HG03103 (cell line): ENCODE results near the gene SELPLG.

Source experiments
- ATAC-seq: cut with Tn5 transposase; IDR thresholded peaks from one replicate; pipeline ENCODE4 v1.9.1; 2021; ENCODE audit warnings: low read depth; ENCODE audit not compliant: unreplicated experiment

SELPLG gene

DNA sequence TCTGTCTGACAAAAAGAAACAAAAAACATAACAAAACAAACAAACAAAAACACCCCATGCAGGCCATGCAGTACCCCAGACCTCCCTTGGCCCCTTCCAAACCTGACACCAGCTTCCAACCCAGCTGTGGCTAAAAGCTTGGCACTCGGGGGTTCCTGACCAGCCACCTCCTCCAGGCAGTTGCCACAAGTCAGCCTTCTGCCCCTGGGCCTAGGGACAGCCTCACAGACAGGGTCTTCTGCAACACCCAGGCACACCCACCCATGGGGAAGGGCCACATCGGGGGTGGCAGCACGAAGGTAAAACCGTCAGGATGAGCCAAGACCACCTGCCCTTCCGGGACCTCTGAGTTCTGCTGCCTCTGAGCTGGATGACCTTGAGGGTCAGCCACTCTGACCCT, 25.1 kb downstream of the SELPLG start:
- ATAC-seq = no peak

DNA sequence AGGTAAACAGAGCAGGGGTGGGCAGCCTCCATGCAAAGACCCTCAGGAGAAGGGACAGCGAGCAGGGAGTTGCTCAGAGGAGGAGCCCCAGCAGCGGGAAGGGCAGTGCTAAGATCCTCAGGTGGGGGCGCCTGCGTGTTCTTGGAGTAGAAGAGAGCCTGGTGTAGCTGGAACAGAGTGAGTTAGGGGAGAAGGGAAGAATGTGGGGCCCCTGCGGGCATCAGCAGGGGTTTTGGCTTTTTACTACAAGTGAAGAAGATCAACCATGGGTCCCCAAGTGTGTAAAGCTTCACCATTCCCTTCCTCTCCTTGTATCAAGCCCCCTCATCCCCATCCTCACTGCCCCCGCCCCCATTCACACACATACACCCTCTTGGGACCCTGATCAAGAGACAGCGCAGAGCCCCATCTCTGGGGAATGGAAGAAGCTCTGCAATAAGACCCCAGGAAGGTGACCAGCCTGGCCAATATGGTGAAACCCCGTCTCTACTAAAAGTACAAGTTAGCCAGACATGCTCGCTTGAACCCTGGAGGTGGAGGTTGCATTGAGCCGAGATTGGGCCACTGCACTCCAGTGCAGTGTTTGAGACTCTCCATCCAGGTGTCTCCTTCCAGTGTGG, 25.6 kb downstream of the SELPLG start:
- ATAC-seq = no peak

DNA sequence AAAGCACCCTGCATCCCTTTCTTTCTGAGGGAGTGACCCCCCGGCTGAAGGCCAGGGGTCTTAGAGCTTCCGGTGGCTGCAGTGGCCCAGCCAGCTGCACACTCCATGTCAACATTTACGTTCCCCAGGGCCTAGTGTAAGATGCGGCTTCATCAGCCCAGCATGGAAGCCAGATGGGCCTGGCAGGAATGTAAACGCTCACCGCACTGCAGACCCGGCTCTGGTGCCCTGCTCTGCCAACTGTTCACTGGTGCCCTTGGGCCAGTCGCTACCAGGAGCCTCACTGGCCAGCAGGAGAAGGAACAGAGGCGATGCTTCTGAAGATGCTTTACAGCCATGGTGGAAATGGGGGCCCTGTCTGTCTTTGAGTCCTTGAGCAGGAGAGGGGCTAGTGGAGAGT, 27.2 kb downstream of the SELPLG start:
- no peak for ATAC-seq

DNA sequence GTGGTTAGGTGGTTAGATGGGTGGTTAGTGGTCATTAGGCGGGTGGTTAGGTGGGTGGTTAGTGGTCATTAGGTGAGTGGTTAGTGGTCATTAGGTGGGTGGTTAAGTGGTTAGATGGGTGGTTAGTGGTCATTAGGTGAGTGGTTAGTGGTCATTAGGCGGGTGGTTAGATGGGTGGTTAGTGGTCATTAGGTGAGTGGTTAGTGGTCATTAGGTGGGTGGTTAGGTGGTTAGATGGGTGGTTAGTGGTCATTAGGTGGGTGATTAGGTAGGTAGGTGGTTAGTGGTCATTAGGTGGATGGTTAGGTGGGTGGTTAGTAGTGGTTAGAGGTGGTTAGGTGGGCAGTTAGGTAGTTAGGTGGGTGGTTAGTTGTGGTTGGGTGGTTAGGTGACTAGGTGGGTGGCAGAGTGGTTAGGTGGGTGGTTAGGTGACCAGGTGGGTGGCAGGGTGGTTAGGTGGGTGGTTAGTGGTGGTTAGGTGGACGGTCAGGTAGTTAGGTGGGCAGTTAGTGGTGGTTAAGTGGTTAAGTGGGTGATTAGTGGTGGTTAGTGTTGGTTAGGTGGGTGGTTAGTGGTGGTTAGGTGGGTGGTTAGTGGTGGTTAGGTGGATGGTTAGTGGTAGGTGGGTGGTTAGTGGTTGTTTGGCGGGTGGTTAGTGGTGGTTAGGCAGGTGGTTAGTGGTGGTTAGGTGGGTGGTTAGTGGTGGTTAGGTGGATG, 27.8 kb downstream of the SELPLG start:
- no peak for ATAC-seq

DNA sequence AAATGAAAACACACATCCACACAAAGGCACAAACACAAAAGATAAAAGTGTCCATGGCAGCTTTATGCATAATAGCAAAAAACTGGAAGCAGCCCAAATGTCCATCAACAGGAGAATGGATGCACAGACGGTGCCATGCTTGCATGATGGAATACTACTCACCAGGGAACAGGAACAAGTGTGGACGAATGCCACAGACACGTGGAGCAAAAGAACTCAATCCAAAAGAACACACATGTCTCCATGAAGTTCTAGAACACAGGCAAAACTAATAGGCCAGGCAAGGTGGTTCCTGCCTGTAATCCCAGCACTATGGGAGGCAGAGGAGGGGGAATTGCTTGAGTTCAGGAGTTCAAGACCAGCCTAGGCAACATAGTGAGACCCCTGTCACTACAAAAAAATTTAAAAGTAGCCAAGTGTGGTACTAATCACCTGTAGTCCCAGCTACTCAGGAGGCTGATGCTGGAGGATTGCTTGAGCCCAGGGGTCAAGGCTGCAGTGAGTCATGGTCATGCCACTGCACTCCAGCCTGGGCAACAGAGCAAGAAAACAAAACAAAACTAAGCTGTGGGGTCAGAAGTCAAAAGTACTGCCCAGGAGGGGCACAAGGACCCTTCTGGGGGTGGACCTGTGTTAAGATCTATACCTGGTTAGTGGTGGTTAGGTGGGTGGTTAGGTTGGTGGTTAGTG, 28.5 kb downstream of the SELPLG start:
- no peak for ATAC-seq

DNA sequence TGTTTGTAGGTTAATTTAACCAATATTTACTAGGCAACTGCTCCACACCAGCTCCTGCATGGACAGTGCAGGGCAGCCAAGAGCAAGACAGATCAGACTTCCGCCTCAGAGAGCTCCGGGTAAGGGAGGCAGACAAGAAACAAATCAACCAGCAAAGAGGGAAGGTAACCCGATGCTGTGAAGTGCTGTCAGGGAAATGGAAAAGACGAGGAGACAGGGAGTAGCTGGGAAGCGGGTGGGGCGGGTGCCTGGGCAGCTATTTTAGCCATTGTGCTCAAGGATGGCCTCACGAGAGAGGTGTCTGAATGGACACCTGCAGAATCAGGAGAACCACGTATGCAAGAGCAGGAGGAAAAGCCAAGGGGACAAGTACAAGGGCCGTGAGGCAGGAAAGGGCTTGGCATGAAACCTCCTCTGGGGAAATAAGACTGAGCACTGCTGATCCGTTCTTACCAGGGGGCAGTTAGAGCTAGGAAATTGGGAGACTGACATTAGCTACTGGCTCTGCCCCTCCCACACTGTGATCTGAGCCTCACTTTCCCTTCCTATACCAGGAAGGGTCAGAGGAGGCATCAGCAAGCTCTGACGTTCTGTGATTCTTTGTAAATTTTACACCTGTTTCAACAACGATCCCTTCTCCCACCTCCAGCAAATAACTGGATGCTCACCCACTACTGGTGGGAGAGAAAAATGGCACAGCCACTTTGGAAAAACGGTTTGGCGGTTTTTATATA, 29.3 kb downstream of the SELPLG start:
- no peak for ATAC-seq

DNA sequence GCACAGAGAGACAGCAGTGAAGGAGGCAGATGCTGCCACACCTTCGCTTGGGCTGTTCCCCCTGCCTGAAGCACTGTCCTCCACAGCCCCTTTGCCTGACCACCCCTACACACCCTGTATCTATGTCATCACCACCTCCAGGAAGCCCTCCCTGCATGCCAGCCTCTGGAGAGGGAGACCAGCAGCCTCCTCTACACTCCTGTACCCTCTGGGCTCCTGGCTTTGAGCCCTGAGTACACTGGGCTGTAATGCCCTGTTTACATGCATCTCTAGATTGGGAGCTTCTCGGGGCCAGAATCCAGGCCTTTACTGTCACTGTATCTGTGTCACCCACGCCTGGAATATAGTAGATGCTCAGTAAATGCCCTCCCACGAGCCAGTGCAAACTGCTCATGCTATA, 30.0 kb downstream of the SELPLG start:
- ATAC-seq = no peak

DNA sequence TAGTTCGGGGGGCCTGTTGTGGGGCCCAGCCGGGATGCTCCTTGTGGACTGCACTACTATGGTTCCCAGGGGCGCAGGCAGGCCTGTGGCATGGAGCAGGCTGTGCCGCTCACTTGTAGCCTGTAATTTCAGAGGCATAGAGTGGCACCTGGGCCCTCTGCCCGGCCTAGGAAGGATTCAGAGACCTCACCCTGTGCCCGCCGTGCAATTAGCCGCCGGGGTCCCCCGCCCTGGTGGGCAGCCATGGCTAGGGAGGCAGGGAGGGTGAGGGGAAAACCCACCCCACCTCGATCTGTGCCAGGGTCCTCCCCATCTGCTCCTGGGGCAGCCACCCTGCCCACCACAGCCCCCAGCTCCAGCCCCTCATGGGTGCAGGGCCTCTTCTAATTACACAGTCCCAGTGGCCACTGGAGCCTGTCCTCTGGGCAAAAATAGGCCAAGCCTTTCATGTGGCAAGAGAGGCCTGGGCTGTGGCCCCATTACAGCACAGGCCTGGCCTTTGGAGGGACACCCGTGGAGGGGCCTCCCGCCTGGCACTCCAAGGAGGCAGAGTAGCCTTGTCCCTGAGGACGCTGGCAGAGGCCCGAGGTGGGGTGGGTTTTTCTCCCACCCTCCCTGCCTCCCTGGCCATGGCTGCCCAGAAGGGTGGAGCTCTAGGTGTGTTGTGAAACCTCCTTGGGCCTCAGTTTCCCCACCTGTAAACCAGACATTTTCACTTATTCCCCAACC, 30.6 kb downstream of the SELPLG start:
- ATAC-seq = no peak

DNA sequence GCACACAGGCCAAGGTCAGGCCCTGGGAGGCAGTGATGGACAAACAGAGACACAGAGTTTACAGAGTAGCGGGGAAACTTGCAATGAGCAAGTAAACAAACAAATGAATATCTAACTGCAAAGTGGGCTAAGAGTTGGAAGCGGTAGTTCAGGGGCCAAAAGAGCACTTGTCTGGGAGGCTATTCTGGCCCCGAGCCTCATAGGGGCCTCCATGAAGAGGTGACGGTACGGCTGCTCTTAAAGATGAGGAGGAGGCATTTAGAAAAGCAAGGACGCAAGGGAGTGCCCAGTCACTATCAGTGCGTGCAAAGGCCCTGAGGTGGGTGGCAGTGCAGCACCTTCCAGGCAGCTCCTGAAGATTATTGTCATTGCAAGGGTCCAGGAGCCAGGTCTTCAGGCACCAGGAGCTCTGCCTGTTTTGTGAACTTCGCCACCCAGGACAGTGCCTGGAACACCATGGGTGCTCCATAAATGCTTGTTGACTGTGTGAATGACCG, 31.4 kb downstream of the SELPLG start:
- no peak for ATAC-seq

DNA sequence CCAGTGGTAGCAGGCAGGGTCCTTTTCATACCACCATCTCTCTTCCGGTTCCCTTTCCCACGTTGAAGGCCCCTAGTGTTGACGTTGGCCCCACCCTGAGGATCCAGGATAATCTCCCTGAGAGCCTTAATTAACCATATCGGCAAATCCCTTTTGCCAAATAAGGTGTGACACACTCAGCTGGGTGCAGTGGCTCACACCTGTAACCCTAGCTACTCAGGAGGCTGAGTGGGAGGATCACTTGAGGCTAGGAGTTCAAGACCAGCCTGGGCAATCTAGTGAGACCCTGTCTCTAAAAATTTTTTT, 33.0 kb downstream of the SELPLG start:
- no peak for ATAC-seq

DNA sequence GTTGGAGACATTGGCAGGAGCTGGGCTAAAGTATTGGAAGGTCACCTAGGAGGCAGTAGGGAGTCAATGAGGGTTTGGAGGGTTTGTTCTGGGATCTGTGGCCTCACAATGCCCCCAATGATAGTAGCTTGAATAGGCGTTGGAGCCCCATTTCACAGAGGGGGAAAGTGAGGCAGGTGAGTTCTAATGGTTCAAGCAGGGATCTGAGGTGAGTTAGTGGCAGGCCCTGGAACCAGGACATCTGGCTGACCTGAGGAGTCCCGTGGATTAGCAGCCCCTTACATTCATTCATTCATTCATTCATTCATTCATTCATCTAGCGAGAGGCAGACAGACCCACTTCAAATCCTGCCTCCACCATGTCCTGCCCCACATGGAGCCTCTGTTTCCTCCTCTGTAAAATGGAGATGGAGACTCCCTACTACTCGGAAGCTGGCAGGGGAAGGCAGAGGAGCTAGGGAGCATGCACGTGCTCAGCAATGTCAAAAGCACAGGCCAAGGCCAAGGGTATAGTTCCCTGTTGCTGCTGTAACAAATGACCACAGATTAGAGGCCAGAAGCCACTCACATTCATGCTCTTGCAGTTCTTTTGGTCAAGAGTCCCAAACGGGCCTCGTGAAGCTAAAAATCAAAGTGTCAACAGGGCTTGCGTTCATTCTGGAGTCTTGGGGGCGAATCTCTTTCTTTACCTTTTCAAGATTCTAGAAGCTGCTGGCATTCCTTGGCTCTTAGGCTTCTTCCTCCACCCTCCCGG, 33.6 kb downstream of the SELPLG start:
- ATAC-seq = no peak

DNA sequence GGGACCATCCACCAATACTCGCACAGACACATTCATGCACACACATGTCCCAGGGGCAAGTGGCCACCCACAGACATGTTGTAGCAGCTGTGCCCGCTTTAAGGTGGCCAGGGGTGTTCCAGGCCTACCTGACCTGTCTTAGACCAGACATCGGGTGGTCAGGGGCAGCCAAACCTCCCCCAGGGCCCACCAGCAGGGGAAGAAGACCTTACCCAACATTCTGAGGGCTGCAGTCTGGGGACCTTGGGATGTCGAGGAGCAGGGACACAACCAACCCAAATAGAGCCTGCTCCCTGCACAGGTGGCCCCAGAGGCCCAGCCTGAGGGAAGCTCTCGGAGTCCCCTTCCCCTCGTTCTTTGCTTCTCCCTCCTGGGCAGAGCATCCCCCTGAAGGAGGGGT, 34.2 kb downstream of the SELPLG start:
- no peak for ATAC-seq

DNA sequence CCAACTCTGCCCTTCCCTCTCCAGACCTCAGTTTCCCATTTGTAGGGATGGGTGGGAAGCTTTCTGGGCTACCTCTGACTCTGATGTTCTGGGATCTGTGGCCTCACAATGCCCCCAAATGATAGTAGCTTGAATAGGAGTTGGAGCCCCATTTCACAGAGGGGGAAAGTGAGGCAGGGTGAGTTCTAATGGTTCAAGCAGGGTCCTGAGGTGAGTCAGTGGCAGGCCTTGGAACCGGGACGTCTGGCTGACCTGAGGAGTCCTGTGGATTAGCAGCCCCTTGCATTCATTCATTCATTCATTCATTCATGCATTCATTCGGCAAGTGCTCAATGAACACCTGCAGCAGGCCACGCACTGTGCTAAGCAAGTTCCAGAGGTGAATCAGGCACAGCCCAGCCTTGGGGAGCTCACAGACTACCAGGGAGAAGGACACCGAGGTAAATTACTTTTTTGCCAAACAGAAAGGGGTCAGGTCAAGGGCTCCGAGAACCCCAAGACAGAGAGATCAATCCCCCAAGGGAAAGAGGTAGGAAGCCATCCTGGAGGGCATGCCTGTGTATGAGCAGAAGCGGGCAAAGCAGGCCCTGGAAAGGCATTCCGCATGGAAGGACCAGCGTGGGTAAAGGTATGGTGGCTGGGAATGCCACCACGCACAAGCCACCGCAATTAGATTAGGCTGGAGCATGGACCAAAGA, 35.0 kb downstream of the SELPLG start:
- no peak for ATAC-seq

DNA sequence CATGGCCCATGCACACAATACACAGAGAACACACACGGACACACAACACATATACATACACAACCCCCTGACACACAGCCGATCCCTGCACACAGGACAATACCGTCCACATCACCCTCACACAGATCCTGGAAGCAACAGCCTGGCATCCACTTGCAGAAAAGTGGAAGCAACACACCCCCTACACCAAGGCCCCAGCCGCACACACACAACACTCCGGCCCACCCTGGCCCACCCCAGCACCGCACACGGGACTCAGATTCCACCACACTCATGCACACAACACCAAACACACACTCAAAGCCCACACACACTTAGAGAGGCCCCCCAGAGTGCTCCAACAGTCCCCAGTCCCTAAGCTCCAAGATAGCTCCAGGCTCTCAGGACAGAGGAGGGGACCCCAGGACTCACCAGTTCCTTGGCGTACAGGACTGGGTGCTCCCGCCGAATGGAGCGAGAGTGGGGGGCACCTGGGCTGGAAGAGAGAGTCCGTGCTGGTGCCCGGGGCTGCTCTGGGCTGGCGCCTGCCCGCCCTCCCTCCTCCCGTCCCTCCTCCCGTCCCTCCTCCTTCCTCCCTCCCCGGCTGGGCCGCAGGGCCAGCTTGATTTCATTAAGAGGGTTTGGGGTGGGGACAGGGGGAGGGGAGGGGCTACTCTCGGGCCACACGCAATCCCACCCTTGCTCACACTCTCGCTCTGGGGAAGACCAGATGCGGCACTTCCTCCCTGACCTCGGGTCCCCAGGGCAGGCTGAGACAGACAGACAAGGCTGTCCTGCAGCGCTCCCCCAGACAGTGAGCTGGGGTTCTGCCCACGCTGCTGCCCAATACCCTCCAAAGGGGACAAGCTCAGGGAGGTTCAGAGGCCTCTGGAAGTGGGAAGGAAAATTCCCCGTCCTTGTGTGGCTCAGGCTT, 35.9 kb downstream of the SELPLG start, which contains the start of gene TMEM119:
Gene TMEM119, minus strand, starts transcription at position 526 of the 913 bp plus-strand sequence. CDS start 5,701 bp downstream, outside the sequence.
- no peak for ATAC-seq

DNA sequence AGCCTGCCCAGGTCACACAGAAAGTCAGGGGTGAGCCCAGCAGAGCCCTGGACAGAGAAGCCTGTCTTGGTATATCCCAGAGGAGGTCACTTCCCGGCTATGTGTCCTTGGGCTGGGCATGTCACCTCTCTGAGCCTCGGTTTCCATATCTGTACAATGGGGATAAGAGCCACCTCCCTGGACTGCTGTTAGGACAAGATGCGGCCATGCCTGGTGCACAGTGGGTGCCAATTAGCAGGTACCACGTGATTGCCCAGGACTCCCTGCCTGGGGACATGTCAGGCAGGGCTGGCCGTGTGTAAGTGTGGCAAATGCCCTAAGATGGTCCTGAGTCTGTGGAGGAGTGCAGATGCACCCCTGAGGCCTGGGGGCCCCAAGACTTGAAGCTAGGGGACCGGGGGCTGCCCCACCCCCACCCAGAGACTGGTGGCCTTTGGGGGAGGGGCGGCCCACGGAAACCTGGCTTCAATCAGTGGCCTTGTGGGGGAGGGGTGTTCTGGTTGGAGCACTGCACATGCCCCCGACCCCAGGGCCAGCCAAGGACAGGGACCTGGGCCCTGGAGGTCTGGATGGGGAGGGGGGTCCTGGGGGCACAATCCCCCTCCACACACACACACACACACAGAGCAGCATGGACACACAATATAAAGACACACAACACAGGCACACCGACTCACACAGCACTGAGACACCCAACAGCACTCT, 36.7 kb downstream of the SELPLG start:
- no peak for ATAC-seq

DNA sequence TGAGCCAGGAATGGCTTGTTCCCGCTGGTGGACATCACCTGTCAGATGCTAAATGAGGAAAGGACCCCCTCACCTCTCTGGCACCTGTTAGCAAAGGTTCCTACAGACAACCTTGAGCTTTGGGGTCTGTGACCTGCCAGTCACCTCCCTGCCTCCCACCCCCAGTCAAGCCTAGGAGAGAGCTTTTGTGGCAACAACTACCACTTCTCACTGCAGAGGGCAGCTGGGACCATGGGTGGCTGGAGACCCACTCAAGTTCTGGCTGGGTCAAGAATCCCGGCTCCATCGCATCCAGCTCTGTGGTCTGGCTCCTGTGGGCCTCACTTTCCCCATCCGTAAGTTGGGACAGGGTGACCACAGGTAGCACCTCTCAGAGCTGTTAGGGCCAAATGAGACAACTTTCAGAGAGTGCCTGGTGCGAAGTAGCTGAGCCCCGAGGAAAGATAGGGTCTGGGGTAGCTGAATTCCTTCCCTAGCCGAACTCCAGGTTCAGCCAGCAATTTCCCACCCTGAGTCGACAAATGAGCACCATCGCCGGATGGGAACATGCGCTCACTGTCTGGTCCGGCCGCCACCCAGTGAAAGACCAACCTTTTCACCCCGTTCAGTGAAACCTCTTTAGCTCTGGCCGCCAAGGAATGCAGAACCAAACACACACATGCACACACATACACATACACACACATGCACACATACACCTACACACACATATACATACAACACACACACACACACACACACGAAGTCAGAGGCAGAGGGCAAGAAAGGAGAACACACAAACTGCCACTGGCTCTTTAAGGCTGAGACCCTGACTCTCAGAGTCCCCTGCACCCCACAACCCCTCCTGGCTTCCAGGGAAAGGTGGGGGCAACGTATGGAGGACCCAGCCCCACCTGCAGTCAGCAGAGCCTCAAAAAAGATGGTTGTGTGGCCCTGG, 37.7 kb downstream of the SELPLG start:
- ATAC-seq = no peak
